Astrocyte of the spinal cord (primary cell): Measurements from ENCODE around the gene SYTL1.

Source experiments
- DNase-seq: peaks from one replicate; pipeline ENCODE4 v3.0.0; 2011; ENCODE audit warnings: low read depth, low spot score
- H3K4me3 ChIP-seq: 2 replicates; pipeline ENCODE4 v1.5.1; 2011; ENCODE audit warnings: low read depth, mild to moderate bottlenecking, low read length, moderate library complexity
- CTCF ChIP-seq: IDR thresholded peaks from 2 replicates; pipeline ENCODE4 v1.5.1; 2012; ENCODE audit warnings: low read depth, mild to moderate bottlenecking, low read length, inconsistent platforms
- in situ Hi-C: cut with HindIII; loops from 2 replicates; pipeline ENCODE4 v1.10.0; 2017; ENCODE audit warnings: low sequenced_read_pairs

The SYTL1 gene

GRCh38 chr1:27330786-27331185 lies 11.0 kb upstream of the SYTL1 start:
- DNase-seq, result no peak
- no peak overlapping the region for H3K4me3 ChIP-seq
- no peak for TF ChIP-seq CTCF
- in situ Hi-C loops, result no loop called here

GRCh38 chr1:27331426-27331825 lies 10.4 kb upstream of the SYTL1 start:
- H3K4me3 ChIP-seq, result no peak overlapping the region
- TF ChIP-seq CTCF, result no peak
- in situ Hi-C loops, result no loop called here
- no peak for DNase-seq

- in situ Hi-C loops, result no loop called here
- TF ChIP-seq CTCF, result no peak
- H3K4me3 ChIP-seq, result no peak overlapping the region
- no peak for DNase-seq
These were observed 9.9 kb upstream of the SYTL1 start for GRCh38 chr1:27331922-27332321.

- DNase-seq, result peak; percentile 9
- in situ Hi-C loops, result no loop called here
- peak; percentile 92 for TF ChIP-seq CTCF
- H3K4me3 ChIP-seq, result no peak overlapping the region
These were observed 9.1 kb upstream of the SYTL1 start for GRCh38 chr1:27332536-27333281.

GRCh38 chr1:27333717-27334279 lies 8.0 kb upstream of the SYTL1 start:
- H3K4me3 ChIP-seq, result no peak overlapping the region
- DNase-seq, result no peak
- TF ChIP-seq CTCF, result no peak
- in situ Hi-C loops, result no loop called here

- H3K4me3 ChIP-seq, result no peak overlapping the region
- no peak for TF ChIP-seq CTCF
- no peak for DNase-seq
- in situ Hi-C loops, result no loop called here
These were observed 6.1 kb upstream of the SYTL1 start for GRCh38 chr1:27335506-27336422.
